Transverse colon (tissue), 4 donors: ENCODE measurements around the gene MOB1B. TPM values are rescaled to one million over a fixed set of nuclear protein-coding genes. Genes with fewer than 3 reads are reported as not detected.

Source experiments
- DNase-seq: peaks from one replicate; pipeline ENCODE4 v3.0.0-alpha.2; 2019
- H3K27ac ChIP-seq, 4 donors: fragments of 200-600 bp; sonication (generic); 2 replicates each; pipeline ENCODE4 v1.5.1; 2016 to 2018; ENCODE audit warnings: inconsistent platforms in 4 of 4
- H3K27me3 ChIP-seq: fragments of 200-600 bp; sonication (generic); 2 replicates; pipeline ENCODE4 v1.5.1; 2017; ENCODE audit warnings: inconsistent platforms
- H3K36me3 ChIP-seq, 4 donors: fragments of 200-600 bp; sonication (generic); 2 replicates each; pipeline ENCODE4 v1.5.1; 2017 to 2019; ENCODE audit warnings: inconsistent platforms in 4 of 4
- H3K4me1 ChIP-seq, 4 donors: fragments of 200-600 bp; sonication (generic); 2 replicates each; pipeline ENCODE4 v1.5.1; 2017 to 2020; ENCODE audit warnings: inconsistent platforms in 4 of 4
- H3K4me3 ChIP-seq, 4 donors: fragments of 200-600 bp; sonication (generic); 1 replicate in 1 of 4; 2 replicates in 3 of 4; pipeline versions ENCODE4 v1.5.1 to v1.6.1; 2017 to 2019; ENCODE audit warnings: inconsistent platforms in 4 of 4
- H3K9me3 ChIP-seq, 2 donors: fragments of 200-600 bp; sonication (generic); 2 replicates each; pipeline ENCODE4 v1.5.1; 2017 to 2019; ENCODE audit warnings: inconsistent platforms in 2 of 2
- EP300 ChIP-seq: sonication (generic); formaldehyde crosslinking; IDR thresholded peaks from one replicate; pipeline ENCODE4 v1.6.1; 2017; ENCODE audit warnings: antibody characterized with exemption, low read depth
- POLR2A ChIP-seq: fragments of 450-650 bp; IDR thresholded peaks from one replicate; pipeline ENCODE4 v1.6.1; 2016; ENCODE audit warnings: antibody characterized with exemption, mild to moderate bottlenecking, moderate library complexity
- POLR2AphosphoS5 ChIP-seq, 3 donors: sonication (generic); formaldehyde crosslinking; IDR thresholded peaks; one replicate each; pipeline ENCODE4 v1.6.1; 2016; ENCODE audit warnings: antibody characterized with exemption in 3 of 3
- WGBS, 2 donors: methylation state at CpG; one replicate each; pipeline ENCODE4 v1.1.5; 2018; ENCODE audit warnings: low coverage in 1 of 2; 5-methylcytosine and 5-hydroxymethylcytosine counted together
- in situ Hi-C, 4 donors: fragments of 200-750 bp; cut with MboI; loops; one replicate each; pipeline versions ENCODE4 v1.15.0 to v1.15.1; 2017; ENCODE audit warnings: low sequenced_read_pairs in 3 of 4, low pct_ligation_motif_present in 1 of 4, low pct_unique_long_range_greater_than_20kb in 1 of 4
- intact Hi-C: fragments of 100-400 bp; cut with DNase I; formaldehyde crosslinking; loops from one replicate; pipeline ENCODE4 v1.15.1; 2023; ENCODE audit warnings: low total_unique reads
- total RNA-seq, 4 donors: library from RNA; depleted of rRNA; stranded (reverse); fragments of >200 nt; gene quantifications; one replicate each; pipeline ENCODE4 v1.1.0, GENCODE V29; 2016
- TF ChIP-seq, protein P1 (sequence below), 5 experiments: fragments of 200-600 bp in 3 of 5; fragments of 450-650 bp in 2 of 5; sonication (generic) in 3 of 5; IDR thresholded peaks; 1 replicate in 2 of 5; 2 replicates in 3 of 5; pipeline ENCODE4 v1.5.1; 2016 to 2017; ENCODE audit warnings: antibody characterized with exemption in 5 of 5, inconsistent platforms in 3 of 5, mild to moderate bottlenecking in 2 of 5, moderate library complexity in 1 of 5

Gene MOB1B
- total RNA-seq, 4 donors from 2014 or later = 6.7 to 15.4 (median 11.0) TPM

DNA sequence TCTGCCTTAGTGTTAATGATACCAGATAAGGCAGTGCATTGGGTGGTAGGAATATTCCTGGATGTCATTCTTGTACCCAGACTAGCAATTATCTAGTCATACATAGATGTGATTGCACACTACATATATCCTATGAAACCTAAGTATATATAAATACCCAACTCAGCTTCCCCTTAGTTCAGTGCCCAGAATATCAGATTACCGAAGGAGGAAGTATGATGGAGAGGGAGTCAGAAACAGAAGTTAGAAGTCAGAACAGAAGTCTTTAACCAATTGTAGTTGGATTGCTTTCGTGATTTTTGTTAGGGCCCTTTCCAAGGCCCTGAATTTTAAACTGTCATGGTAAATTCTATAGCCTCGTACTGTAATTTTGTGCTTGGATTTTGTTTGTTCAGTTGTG lies 42.9 kb downstream of the MOB1B start:
- WGBS, 2 donors = 51 to 55% methylated on average over 3 of the region's 3 CpGs
- Histone ChIP-seq H3K4me3 (no peak overlapping the region), H3K27me3 (no peaks in the 10 kb centered on the region), H3K27ac (no peak overlapping the region), H3K9me3 (no peaks in the 10 kb centered on the region), H3K36me3 (no peaks in the 10 kb centered on the region), H3K4me1 (peaks cover 0 to 14% (median 2%) of the 10 kb centered on the region in 4 donors)
- intact Hi-C loops (no loop called here), in situ Hi-C loops (no loop called here)
- DNase-seq = no peak
- TF ChIP-seq EP300 = no peak
- TF ChIP-seq POLR2AphosphoS5 (IDR thresholded peaks at IDR 0.05) = no peak
- no peak for TF ChIP-seq POLR2A
- TF ChIP-seq, protein P1, sequence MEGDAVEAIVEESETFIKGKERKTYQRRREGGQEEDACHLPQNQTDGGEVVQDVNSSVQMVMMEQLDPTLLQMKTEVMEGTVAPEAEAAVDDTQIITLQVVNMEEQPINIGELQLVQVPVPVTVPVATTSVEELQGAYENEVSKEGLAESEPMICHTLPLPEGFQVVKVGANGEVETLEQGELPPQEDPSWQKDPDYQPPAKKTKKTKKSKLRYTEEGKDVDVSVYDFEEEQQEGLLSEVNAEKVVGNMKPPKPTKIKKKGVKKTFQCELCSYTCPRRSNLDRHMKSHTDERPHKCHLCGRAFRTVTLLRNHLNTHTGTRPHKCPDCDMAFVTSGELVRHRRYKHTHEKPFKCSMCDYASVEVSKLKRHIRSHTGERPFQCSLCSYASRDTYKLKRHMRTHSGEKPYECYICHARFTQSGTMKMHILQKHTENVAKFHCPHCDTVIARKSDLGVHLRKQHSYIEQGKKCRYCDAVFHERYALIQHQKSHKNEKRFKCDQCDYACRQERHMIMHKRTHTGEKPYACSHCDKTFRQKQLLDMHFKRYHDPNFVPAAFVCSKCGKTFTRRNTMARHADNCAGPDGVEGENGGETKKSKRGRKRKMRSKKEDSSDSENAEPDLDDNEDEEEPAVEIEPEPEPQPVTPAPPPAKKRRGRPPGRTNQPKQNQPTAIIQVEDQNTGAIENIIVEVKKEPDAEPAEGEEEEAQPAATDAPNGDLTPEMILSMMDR (IDR thresholded peaks at IDR 0.05) = no peak

GRCh38 chr4:70945452-70946055 lies 43.4 kb downstream of the MOB1B start:
- H3K4me1 ChIP-seq = peaks cover 0 to 14% (median 2%) of the 10 kb centered on the region in 4 donors
- WGBS, 2 donors = 81 to 88% methylated on average over 3 of the region's 3 CpGs
- in situ Hi-C loops = no loop called here

GRCh38 chr4:70946939-70947338 lies 44.8 kb downstream of the MOB1B start:
- Histone ChIP-seq H3K36me3 (no peaks in the 10 kb centered on the region), H3K27ac (no peak overlapping the region), H3K27me3 (no peaks in the 10 kb centered on the region), H3K9me3 (no peaks in the 10 kb centered on the region), H3K4me1 (peaks cover 0 to 14% (median 2%) of the 10 kb centered on the region in 4 donors), H3K4me3 (no peak overlapping the region)
- TF ChIP-seq EP300 = no peak
- TF ChIP-seq POLR2A = no peak
- no peak for TF ChIP-seq POLR2AphosphoS5 (IDR thresholded peaks at IDR 0.05)
- TF ChIP-seq, protein P1 (IDR thresholded peaks at IDR 0.05) = no peak
- WGBS, 2 donors = 72 to 86% methylated on average over 4 of the region's 4 CpGs
- intact Hi-C loops (no loop called here), in situ Hi-C loops (no loop called here)
- DNase-seq = no peak

More at GRCh38 chr4:70945452-70946055, 43.4 kb downstream of the MOB1B start:
- Histone ChIP-seq H3K27ac (no peak overlapping the region), H3K36me3 (no peaks in the 10 kb centered on the region), H3K4me3 (no peak overlapping the region), H3K27me3 (no peaks in the 10 kb centered on the region), H3K9me3 (no peaks in the 10 kb centered on the region)
- DNase-seq = no peak
- intact Hi-C loops = no loop called here
- TF ChIP-seq, protein P1 (IDR thresholded peaks at IDR 0.05) = no peak
- TF ChIP-seq POLR2A (no peak), EP300 (no peak), POLR2AphosphoS5 (IDR thresholded peaks at IDR 0.05) (no peak)

GRCh38 chr4:70948665-70949260 lies 46.6 kb downstream of the MOB1B start:
- H3K9me3 ChIP-seq = no peaks in the 10 kb centered on the region
- H3K4me3 ChIP-seq = no peak overlapping the region
- no peak for TF ChIP-seq POLR2AphosphoS5 (IDR thresholded peaks at IDR 0.05)
- TF ChIP-seq, protein P1 (IDR thresholded peaks at IDR 0.05) = no peak
- TF ChIP-seq POLR2A = no peak
- TF ChIP-seq EP300 = no peak
- no peaks in the 10 kb centered on the region for H3K27me3 ChIP-seq
- 77 to 90% methylated on average over 4 to 5 of the region's 5 CpGs for WGBS, 2 donors
- no peak overlapping the region for H3K27ac ChIP-seq
- DNase-seq = no peak
- intact Hi-C loops (no loop called here), in situ Hi-C loops (no loop called here)
- H3K36me3 ChIP-seq = no peaks in the 10 kb centered on the region
- H3K4me1 ChIP-seq = peaks cover 0 to 14% (median 2%) of the 10 kb centered on the region in 4 donors
